Mesendoderm (in vitro differentiated cells): ENCODE results near the gene ITIH5.
"Not testable (repeated sequence)": the region's sequence is repeated elsewhere in the genome, so short reads cannot be mapped to it uniquely, and the experiment has no call there.

Source experiments
- DNase-seq: peaks from one replicate; pipeline ENCODE4 v3.0.0; 2013
- H2AK5ac ChIP-seq: 2 replicates; pipeline ENCODE4 v1.6.1; 2013; ENCODE audit warnings: low read length, inconsistent platforms
- H2BK120ac ChIP-seq: 2 replicates; pipeline ENCODE4 v1.6.1; 2013; ENCODE audit warnings: low read depth, mild to moderate bottlenecking, low read length, moderate library complexity, mixed read lengths
- H2BK15ac ChIP-seq: replicated peaks from 2 replicates; pipeline ENCODE4 v1.6.1; 2013; ENCODE audit warnings: low read depth, mild to moderate bottlenecking, moderate library complexity
- H2BK5ac ChIP-seq: 2 replicates; pipeline ENCODE4 v1.6.1; 2013; ENCODE audit warnings: low read length, inconsistent platforms
- H3K18ac ChIP-seq: 2 replicates; pipeline ENCODE4 v1.6.1; 2013; ENCODE audit warnings: mild to moderate bottlenecking, low read length, mixed read lengths
- H3K23ac ChIP-seq: one replicate; pipeline ENCODE4 v1.6.1; 2013; ENCODE audit warnings: low read length
- H3K27ac ChIP-seq: 2 replicates; pipeline ENCODE4 v1.5.1; 2013; ENCODE audit warnings: low read depth, mild to moderate bottlenecking, inconsistent platforms, low read length, moderate library complexity
- H3K27me3 ChIP-seq: 2 replicates; pipeline ENCODE4 v1.6.1; 2013; ENCODE audit warnings: low read length, control low read depth, mild to moderate bottlenecking, inconsistent platforms; ENCODE audit not compliant: insufficient read depth, poor library complexity
- H3K36me3 ChIP-seq: 2 replicates; pipeline ENCODE4 v1.6.1; 2013; ENCODE audit warnings: low read length, inconsistent platforms; ENCODE audit not compliant: control insufficient read depth, insufficient read depth
- H3K4ac ChIP-seq: one replicate; pipeline ENCODE4 v1.6.1; 2013; ENCODE audit warnings: low read depth, mild to moderate bottlenecking, low read length, moderate library complexity
- H3K4me1 ChIP-seq: 2 replicates; pipeline ENCODE4 v1.6.1; 2013; ENCODE audit warnings: low read depth, low read length, inconsistent platforms; ENCODE audit not compliant: control insufficient read depth
- H3K4me2 ChIP-seq: 2 replicates; pipeline ENCODE4 v1.6.1; 2013; ENCODE audit warnings: low read length
- H3K4me3 ChIP-seq: 2 replicates; pipeline ENCODE4 v1.5.1; 2013; ENCODE audit warnings: mild to moderate bottlenecking, low read length
- H3K56ac ChIP-seq: one replicate; pipeline ENCODE4 v1.6.1; 2013; ENCODE audit warnings: low read length
- H3K79me1 ChIP-seq: 2 replicates; pipeline ENCODE4 v1.6.1; 2013; ENCODE audit warnings: low read length, inconsistent platforms
- H3K79me2 ChIP-seq: 2 replicates; pipeline ENCODE4 v1.6.1; 2013; ENCODE audit warnings: mild to moderate bottlenecking, low read length; ENCODE audit not compliant: control insufficient read depth, insufficient read depth
- H3K9ac ChIP-seq: 2 replicates; pipeline ENCODE4 v1.6.1; 2013; ENCODE audit warnings: low read length, inconsistent platforms
- H4K5ac ChIP-seq: one replicate; pipeline ENCODE4 v1.6.1; 2013; ENCODE audit warnings: low read length
- H4K8ac ChIP-seq: one replicate; pipeline ENCODE4 v1.6.1; 2013; ENCODE audit warnings: low read depth, mild to moderate bottlenecking, control low read depth, low read length, moderate library complexity
- WGBS: extraction: QIAGEN DNeasy Blood & Tissue Kit; methylation state at CpG from one replicate; pipeline ENCODE4 v1.1.7; 2013; ENCODE audit warnings: low lambda C conversion rate, missing lambda C conversion rate; ENCODE audit not compliant: insufficient coverage; ENCODE audit errors: extremely low coverage; 5-methylcytosine and 5-hydroxymethylcytosine counted together

ITIH5 gene

DNA sequence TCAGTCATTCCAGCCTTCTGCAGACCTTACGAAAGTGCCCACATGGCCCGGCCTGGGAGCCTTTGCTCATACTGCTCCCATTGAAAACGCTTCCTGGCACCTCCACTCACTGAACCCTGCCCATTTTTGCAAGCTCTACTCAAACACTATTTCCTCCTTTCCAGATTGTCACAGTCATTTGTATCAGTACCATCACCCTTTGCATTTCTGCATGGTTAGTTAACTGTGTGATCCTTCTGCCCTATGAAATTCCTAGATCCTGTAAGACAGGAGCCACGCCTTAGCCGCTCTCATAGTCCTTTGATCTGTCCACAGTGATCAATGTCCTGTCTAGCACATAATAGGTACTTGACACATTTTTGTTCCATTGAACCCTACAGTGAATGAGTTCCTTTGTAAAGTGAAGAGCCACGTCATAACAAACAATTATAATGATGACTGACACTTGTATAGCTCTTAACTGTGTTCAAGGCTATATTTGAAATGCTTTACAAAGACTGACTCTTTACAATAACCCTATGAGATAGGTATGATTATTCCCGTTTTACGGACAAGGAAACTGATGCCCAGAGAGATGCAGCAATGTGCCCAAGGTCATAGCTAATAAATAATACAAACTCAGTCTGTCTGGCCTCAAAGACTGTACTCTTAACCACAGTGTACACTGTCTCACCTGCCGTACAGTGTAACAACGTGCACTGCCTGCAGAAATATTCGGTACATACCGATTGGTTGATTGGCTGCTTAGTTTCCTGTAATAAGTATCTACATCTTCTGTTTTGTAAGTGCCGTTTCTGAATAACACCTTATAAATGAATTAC is 19.8 kb upstream of the ITIH5 start:
- Histone ChIP-seq H3K79me2 (no peaks in the 10 kb centered on the region), H3K9ac (no peak overlapping the region), H3K18ac (no peak overlapping the region), H2AK5ac (no peak overlapping the region), H3K4me1 (no peaks in the 10 kb centered on the region), H3K27me3 (no peaks in the 10 kb centered on the region), H3K36me3 (no peaks in the 10 kb centered on the region), H4K5ac (no peak overlapping the region), H3K79me1 (no peaks in the 10 kb centered on the region), H3K4me2 (no peak overlapping the region), H3K4me3 (no peak overlapping the region), H3K4ac (no peak overlapping the region), H3K23ac (no peak overlapping the region), H2BK15ac (no peak overlapping the region), H4K8ac (no peak overlapping the region), H3K56ac (no peak overlapping the region), H3K27ac (no peak overlapping the region), H2BK5ac (no peak overlapping the region), H2BK120ac (no peak overlapping the region)
- no CpG with 5 or more reads among the region's 13 CpGs for WGBS
- no peak for DNase-seq

DNA sequence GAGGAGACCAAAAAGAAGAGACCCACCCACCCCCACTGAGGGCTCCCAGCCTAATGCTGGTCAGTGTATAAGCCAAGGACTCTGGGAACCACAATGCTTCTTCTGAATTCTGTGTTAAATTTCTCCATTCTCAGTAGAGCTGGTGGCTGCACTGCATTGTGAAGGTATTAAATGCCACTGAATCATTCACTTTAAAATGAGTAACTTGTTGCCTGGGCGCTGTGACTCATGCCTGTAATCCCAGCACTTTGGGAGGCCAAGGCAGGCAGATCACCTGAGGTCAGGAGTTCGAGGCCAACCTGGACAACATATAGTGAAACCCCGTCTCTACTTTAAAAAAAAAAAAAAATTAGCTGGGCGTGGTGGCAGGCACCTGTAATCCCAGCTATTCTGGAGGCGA is 13.3 kb upstream of the ITIH5 start:
- H3K36me3 ChIP-seq, H3K9ac ChIP-seq, H3K4me1 ChIP-seq, H3K27me3 ChIP-seq, H3K4me2 ChIP-seq, H4K8ac ChIP-seq, H3K18ac ChIP-seq, H2BK120ac ChIP-seq, DNase-seq, H2BK15ac ChIP-seq, H2AK5ac ChIP-seq, H3K4ac ChIP-seq, H4K5ac ChIP-seq, H3K23ac ChIP-seq, H3K56ac ChIP-seq, H3K4me3 ChIP-seq, H2BK5ac ChIP-seq, H3K27ac ChIP-seq, H3K79me1 ChIP-seq, H3K79me2 ChIP-seq: not testable (repeated sequence)
- WGBS = no CpG with 5 or more reads among the region's 5 CpGs

DNA sequence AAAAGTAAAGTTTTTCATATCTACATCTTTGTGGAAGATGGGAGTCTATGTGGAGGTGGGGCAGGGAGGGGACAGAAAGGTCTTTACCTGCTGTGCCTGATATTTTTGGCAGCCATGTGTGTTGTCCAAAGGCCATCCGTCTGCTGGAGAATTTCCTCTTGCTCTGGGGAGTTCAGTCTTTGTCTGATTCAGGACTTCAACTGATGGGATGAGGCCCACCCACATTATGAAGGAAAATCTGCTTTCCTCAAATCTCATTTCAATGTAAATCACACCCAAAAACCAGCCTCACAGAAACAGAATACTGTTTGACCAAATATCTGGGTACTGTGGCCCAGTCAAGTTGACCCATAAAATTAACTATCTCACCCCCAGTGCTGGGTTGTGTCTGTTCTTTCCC is 12.5 kb upstream of the ITIH5 start:
- H3K4me3 ChIP-seq = no peak overlapping the region
- no peak overlapping the region for H2BK120ac ChIP-seq
- no peaks in the 10 kb centered on the region for H3K79me2 ChIP-seq
- no peaks in the 10 kb centered on the region for H3K79me1 ChIP-seq
- no peaks in the 10 kb centered on the region for H3K27me3 ChIP-seq
- no peak overlapping the region for H3K9ac ChIP-seq
- WGBS = no CpG with 5 or more reads among the region's 1 CpG
- H2BK15ac ChIP-seq = no peak overlapping the region
- H4K8ac ChIP-seq = no peak overlapping the region
- H3K36me3 ChIP-seq = no peaks in the 10 kb centered on the region
- no peak overlapping the region for H4K5ac ChIP-seq
- H3K4me2 ChIP-seq = no peak overlapping the region
- H2BK5ac ChIP-seq = no peak overlapping the region
- H2AK5ac ChIP-seq = no peak overlapping the region
- no peak overlapping the region for H3K56ac ChIP-seq
- no peak for DNase-seq
- H3K23ac ChIP-seq = no peak overlapping the region
- H3K4ac ChIP-seq = no peak overlapping the region
- no peaks in the 10 kb centered on the region for H3K4me1 ChIP-seq
- no peak overlapping the region for H3K18ac ChIP-seq
- no peak overlapping the region for H3K27ac ChIP-seq

DNA sequence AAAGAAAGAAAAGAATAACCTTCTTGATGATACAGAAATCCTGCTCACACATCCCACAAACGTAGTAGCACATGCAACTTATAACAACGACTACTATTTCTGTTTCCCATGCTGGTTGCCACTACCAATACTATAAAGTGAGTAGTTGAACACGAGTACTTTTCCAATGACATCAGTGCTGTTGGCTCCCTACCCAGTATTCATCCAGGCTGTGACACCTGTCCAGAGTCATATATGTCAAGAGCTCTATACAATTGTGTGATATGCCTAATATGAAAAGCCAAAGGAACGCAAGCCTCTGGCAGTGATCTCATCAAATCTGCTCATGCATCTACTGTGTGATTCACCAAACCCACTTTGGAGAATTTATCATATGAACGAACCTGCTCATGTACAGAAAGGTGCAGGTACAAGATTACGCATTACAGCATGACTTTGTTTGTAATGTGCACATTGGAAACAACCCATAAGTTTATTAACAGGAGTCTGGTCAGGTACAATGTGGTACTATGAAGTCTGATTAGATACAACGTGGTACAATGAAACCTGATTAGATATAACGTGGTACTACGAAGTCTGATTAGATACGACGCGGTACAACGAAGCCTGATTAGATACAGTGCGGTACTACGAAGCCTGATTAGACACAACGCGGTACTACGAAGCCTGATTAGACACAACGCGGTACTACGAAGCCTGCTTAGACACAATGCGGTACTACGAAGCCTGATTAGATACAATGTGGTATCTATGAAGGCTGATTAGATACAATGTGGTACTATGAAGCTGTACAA is 5.8 kb upstream of the ITIH5 start:
- no peak overlapping the region for H3K4ac ChIP-seq
- H4K5ac ChIP-seq = no peak overlapping the region
- no peak overlapping the region for H2BK120ac ChIP-seq
- no peak overlapping the region for H3K56ac ChIP-seq
- no peak overlapping the region for H3K27ac ChIP-seq
- no peak overlapping the region for H3K9ac ChIP-seq
- no peak overlapping the region for H2BK5ac ChIP-seq
- no peaks in the 10 kb centered on the region for H3K79me1 ChIP-seq
- no peak overlapping the region for H2AK5ac ChIP-seq
- no peaks in the 10 kb centered on the region for H3K4me1 ChIP-seq
- H3K23ac ChIP-seq = no peak overlapping the region
- H2BK15ac ChIP-seq = no peak overlapping the region
- H3K27me3 ChIP-seq = no peaks in the 10 kb centered on the region
- no CpG with 5 or more reads among the region's 23 CpGs for WGBS
- no peaks in the 10 kb centered on the region for H3K79me2 ChIP-seq
- no peak overlapping the region for H3K4me2 ChIP-seq
- H3K36me3 ChIP-seq = no peaks in the 10 kb centered on the region
- peak; percentile 31 for DNase-seq
- no peak overlapping the region for H3K18ac ChIP-seq
- H4K8ac ChIP-seq = no peak overlapping the region
- H3K4me3 ChIP-seq = no peak overlapping the region

DNA sequence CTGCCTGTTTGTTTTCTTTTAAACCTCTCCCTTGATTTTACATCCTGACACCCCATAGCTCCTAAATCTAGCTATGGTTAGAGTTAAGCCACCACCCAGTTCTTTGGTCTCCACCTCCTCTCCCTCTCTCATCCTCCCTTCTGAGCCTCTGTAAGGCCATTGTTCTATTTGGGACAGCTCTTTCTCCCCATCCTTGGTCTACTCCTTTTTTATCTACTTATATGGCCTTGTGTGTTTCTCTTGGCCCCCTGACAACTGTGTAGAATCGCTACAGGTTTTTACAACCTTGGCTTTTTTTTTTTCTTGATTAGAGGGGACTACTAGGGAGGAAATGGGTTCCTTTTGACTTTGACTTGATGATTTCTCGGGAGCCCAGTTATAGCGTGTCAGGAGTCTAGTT is 3.4 kb upstream of the ITIH5 start:
- no peak overlapping the region for H2BK5ac ChIP-seq
- H3K9ac ChIP-seq = no peak overlapping the region
- no peak overlapping the region for H3K56ac ChIP-seq
- peaks cover 8% of the 10 kb centered on the region for H3K27me3 ChIP-seq
- no peak for DNase-seq
- no peaks in the 10 kb centered on the region for H3K36me3 ChIP-seq
- H3K18ac ChIP-seq = no peak overlapping the region
- no peak overlapping the region for H3K27ac ChIP-seq
- no peaks in the 10 kb centered on the region for H3K4me1 ChIP-seq
- no CpG with 5 or more reads among the region's 3 CpGs for WGBS
- H3K4ac ChIP-seq = no peak overlapping the region
- no peaks in the 10 kb centered on the region for H3K79me1 ChIP-seq
- H3K23ac ChIP-seq = no peak overlapping the region
- no peak overlapping the region for H2AK5ac ChIP-seq
- H3K4me2 ChIP-seq = no peak overlapping the region
- no peak overlapping the region for H4K5ac ChIP-seq
- H2BK15ac ChIP-seq = no peak overlapping the region
- no peak overlapping the region for H3K4me3 ChIP-seq
- H3K79me2 ChIP-seq = no peaks in the 10 kb centered on the region
- no peak overlapping the region for H2BK120ac ChIP-seq
- H4K8ac ChIP-seq = no peak overlapping the region
